GM19397 (cell line): Measurements from ENCODE around the gene WNK2.

Experiments used
- ATAC-seq: cut with Tn5 transposase; IDR thresholded peaks from one replicate; pipeline ENCODE4 v1.9.1; 2021; ENCODE audit warnings: mild to moderate bottlenecking, moderate library complexity; ENCODE audit not compliant: unreplicated experiment

The WNK2 gene

GRCh38 chr9:93184432-93185265 lies 710 bp downstream of the WNK2 start:
- no peak for ATAC-seq

GRCh38 chr9:93185266-93186214 lies 1.6 kb downstream of the WNK2 start:
- no peak for ATAC-seq

- ATAC-seq = no peak
Observed at GRCh38 chr9:93186215-93186945, 2.4 kb downstream of the WNK2 start.

DNA sequence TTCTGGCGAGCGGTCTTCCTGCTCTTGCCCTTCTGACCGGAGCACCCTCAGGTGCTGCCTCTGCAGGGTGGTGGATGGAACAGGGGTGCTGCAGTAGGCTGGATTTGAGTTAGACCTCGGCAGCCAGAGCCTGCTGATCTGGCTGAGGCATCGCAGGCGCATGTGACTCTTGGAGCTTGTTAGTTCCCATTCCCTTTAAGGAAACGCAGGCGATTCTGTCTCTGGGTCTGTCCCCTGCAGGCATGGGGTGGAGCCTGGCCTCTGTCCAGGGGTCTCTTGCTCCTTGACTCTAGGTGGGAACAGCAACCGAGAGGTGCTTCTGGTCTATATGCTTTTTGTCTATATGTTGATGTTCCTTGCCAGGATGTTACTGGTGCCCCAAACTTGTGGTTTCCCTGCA lies 3.1 kb downstream of the WNK2 start:
- no peak for ATAC-seq

- no peak for ATAC-seq
Observed at GRCh38 chr9:93187574-93187973, 3.6 kb downstream of the WNK2 start.

DNA sequence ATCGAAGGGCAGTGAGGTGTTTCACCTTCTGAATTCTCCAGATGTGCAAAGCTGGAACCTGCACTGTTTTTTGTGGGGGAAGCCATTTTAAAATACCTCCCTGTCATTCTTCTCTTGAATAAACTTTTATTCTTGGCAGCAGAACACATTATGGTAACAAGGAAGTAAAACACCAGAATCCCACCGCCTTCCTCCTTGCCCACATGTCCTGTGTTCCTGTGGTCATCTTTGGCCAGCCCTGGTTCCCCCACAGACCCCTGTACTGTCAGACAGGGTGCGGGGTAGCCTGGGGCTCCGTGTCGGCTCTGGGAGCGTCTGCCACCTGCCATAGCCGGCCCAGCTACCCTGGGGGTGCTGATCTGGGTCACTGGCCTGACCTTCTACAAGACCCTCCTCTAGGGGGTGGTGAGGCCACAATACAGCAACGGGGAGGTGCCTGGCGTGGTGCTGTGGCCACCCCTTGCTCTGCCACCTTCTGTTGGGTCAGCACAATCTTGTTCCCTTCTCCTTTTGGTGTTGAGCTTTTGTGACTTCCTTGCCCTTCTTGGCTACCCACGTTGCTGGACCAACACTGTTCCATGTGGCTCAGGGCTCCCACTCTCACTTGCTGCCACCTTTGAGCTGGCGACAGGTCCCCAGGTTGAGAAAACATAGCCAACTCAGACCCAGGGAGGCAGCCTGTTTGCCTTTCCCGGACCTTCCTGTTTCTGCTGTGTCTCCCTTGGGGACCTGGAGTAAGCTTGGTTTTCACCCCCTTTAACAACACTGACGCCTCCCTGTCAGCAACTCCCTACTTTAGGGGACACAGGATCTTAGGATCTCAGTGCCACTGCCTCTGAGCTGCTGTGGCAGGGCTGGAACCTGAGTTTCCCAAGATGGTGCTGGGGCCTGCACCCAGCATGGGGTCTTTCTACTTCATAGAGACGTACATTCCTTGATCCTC lies 4.8 kb downstream of the WNK2 start:
- ATAC-seq = no peak

- ATAC-seq = no peak
Observed at GRCh38 chr9:93189369-93190132, 5.6 kb downstream of the WNK2 start.

GRCh38 chr9:93190133-93190525 lies 6.2 kb downstream of the WNK2 start:
- ATAC-seq = no peak

DNA sequence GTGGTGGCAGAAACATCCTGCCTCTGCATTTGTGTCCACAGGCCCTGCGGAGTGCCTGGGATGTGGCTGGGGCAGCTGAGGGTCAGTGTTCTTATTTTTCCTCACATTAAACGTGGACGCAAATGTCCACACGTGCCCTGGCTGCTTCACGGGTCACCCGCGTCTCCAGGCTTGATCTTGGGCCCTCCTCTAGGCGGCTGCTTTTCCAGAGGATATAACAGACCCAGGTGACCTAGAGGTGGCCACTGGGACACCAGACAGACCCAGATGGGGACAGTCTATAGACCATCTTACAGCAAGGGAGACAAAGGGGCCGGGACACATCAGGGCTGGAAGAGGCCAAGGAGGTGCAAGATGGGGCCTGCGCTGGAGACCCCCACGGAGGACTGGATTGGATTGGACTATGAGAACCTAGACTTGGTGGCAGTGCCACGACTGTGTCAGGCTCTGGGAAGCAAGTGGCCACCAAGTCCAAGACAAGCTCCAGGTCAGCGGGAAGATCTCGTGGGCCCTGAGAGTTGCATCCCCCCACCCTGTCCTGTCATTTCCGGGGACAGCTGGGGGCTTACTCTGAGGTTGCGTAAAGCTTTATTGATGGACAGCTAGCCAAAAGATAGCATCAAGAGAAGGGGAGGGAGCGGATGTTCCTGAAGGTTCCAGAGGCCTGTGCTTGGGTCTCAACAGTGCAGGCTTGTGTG lies 6.9 kb downstream of the WNK2 start:
- ATAC-seq = no peak

DNA sequence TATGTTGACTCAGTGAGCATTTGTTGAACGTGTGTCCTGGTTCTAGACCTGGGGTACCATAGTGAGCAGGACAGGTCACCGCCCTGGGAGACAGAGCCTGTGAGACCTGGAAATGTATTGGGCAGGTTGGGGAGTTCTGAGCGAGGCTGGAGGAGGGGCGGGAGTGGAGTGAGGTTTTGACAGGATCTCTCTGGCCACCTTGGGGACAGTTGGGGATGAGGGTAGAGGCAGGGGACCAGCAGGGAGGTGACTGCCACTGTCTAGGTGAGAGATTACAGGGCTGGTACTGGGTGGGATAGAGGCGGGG lies 7.4 kb downstream of the WNK2 start:
- ATAC-seq = no peak

GRCh38 chr9:93192721-93193387 lies 8.9 kb downstream of the WNK2 start:
- ATAC-seq = no peak

DNA sequence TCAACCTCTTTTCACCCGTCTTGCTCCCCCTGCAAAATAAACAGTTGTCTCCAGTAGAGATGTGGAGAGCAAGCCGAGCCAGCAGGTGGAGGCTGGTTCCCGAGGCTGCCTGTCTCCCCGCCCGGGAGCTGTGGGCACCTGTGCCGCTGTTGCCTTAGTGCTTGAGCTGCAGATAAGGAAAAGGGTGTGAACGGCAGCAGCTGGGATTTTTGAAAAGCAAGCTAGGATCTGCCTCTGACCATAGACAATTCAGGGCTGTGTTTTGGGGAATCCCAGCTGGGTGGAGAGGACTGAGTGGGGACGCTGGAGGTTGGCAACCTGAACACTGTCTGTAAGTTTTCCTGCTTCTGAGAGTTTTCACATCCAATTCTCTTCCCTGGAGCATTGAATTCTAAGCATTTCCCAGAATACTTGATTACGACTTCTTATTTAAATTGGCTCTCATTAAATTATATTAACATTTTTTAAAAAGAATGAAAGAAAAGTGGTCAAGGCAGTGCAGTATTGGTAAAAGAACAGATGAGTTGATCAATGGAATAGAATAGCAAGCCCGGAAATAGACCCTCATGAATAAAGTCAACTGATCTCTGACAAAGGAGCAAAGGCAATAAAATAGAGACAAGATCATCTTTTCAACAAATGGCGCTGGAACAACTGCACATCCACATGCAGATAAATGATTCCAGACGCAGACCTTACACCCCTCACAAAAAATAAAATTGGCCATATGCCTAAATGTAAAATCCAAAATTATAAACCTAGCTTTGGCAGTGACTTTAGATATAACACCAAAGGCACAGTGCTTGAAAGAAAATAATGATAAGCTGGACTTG lies 9.7 kb downstream of the WNK2 start:
- ATAC-seq = no peak

GRCh38 chr9:93194221-93194625 lies 10.3 kb downstream of the WNK2 start:
- ATAC-seq = no peak

GRCh38 chr9:93194641-93195040 lies 10.7 kb downstream of the WNK2 start:
- no peak for ATAC-seq

DNA sequence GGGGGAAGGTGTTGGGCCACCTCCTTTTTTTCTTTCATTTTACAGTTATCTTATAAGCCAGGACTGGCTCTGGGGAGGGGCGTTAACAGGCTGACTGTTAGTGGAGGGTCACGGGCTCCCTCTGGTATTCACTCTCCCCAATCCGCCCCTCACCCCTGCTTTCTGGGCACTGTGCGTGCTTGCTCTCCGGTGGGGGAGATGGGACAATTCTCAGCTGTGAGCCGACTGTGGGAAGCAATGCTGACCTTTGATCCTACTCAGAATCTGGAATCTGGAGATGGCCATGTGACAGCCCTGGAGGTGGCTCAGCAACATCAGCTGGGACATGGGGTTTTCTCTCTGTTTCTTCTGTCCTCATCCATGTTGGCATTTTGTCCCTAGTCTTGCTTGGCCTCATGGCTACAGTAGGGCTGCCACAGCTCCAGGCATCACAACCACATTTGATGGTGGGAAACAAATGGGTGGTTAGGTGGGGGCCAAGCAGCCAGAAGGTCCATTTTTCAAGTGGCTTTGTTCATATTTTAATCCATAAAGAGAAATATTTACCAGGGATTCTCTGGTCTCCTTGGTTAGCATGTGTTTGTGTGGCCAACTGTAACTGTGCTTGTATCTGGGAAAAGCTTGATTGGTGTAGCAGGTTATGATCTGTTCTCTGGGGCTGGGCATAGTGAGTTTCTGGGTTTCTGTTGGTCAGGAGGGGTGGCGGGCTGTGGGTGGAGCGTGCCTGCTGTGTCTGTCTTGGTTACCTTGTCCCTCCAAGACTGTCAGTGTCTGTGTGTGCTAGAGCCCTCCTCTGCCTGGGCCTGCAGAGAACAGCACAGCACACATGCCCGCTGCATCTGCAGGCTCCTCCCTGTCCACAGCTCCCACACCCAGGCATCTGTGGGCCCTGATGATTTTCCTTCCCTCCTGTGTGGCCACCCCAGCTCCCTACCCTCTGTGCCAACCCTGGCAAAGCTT lies 12.4 kb downstream of the WNK2 start:
- no peak for ATAC-seq

DNA sequence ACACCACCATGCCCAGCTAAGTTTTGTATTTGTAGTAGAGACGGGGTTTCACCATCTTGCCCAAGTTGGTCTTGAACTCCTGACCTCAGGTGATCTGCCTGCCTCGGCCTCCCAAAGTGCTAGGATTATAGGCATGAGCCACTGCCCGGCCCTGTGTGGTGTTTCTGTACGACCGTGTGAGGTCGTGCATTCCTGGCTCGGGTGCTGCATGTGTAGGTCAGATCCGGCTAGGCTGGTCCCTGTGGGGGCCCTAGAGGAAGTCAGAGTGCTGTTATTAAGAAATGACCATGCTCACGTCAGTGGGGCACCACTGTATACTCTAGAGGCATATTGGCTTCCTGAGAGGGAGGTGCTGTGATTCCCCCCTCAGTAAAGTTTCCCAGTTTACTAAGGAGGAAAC lies 13.7 kb downstream of the WNK2 start:
- ATAC-seq = no peak
